HK-2 (cell line): Measurements from ENCODE around the gene ANKRD33B.

ENCODE experiments used
- DNase-seq: peaks from one replicate; pipeline ENCODE4 v3.0.0-alpha.2; 2018; ENCODE audit not compliant: unreplicated experiment

Gene ANKRD33B

GRCh38 chr5:10695055-10695649, 131.3 kb downstream of the ANKRD33B start:
- peak; percentile 77 for DNase-seq

- DNase-seq, result no peak
Measured at GRCh38 chr5:10695759-10696543, 132.1 kb downstream of the ANKRD33B start.

- DNase-seq, result no peak
Measured at GRCh38 chr5:10699281-10699874, 135.5 kb downstream of the ANKRD33B start.

- DNase-seq, result no peak
Measured at GRCh38 chr5:10699987-10700386, 136.1 kb downstream of the ANKRD33B start.

- no peak for DNase-seq
Measured at GRCh38 chr5:10700516-10700915, 136.6 kb downstream of the ANKRD33B start.

GRCh38 chr5:10701567-10702039, 137.7 kb downstream of the ANKRD33B start:
- no peak for DNase-seq

- DNase-seq, result peak; percentile 84
Measured at GRCh38 chr5:10702040-10702629, 138.3 kb downstream of the ANKRD33B start.

GRCh38 chr5:10702911-10703491, 139.1 kb downstream of the ANKRD33B start:
- no peak for DNase-seq

- DNase-seq, result no peak
Measured at GRCh38 chr5:10703676-10704075, 139.8 kb downstream of the ANKRD33B start.

- DNase-seq, result no peak
Measured at GRCh38 chr5:10704949-10705621, 141.2 kb downstream of the ANKRD33B start.

- DNase-seq, result no peak
Measured at GRCh38 chr5:10705747-10706146, 141.9 kb downstream of the ANKRD33B start.

GRCh38 chr5:10706326-10706725, 142.5 kb downstream of the ANKRD33B start:
- DNase-seq, result no peak
